ENCODE measurements around the gene NOS1AP. TPM values are rescaled to one million over a fixed set of nuclear protein-coding genes. Genes with fewer than 3 reads are reported as not detected.

Gene NOS1AP
- total and polyA plus RNA-seq, 9 of the 15 experiments (the other 6 are each of a cell fraction or from before 2014, with no cell fraction given) = 0.07 to 1.5 (median 0.22) TPM

DNA sequence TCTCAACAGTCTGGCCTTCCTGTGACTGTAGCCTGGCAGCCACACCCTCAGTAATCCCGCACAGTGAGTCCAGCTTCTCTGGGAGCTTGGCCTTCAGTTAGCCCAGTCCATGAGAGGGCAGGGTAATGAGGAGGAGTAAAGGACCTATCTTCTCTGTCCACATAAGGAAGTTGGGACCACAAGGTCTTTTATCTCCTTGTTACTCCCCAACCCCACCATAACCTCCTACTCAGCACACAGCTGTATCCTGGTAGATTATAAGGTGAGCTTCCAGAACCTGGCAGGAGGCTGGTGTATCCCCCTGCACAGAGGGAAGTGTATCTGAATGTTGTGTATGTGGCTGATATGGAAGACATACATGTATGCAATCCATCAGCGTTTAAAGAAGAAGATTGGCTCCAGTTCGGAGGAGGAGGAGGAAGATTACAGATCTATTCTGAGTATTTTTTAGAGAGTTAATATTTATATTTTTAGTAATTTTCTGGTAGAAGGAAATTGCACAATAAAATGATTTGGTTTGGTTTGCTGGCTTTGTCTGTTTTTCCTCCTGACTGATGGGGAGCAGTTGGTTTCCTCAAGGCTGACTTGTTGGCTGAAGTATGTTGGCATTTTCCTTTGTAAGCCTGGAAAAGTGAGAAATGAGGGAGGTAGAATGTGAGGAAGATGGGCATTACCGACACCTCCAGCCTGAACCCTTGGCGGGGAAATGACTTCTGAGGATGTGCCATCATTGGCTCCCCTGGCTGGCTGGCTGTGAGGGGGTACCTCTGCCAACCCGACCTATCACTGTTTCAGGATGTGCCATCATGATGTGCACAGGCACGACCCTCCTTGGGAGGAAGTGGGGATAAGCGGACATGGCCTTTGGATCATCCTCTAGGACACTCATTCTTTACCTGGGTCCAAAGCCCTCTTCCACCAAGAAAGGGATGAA is 317.1 kb downstream of the NOS1AP start (continued):
- TF ChIP-seq, protein P1, sequence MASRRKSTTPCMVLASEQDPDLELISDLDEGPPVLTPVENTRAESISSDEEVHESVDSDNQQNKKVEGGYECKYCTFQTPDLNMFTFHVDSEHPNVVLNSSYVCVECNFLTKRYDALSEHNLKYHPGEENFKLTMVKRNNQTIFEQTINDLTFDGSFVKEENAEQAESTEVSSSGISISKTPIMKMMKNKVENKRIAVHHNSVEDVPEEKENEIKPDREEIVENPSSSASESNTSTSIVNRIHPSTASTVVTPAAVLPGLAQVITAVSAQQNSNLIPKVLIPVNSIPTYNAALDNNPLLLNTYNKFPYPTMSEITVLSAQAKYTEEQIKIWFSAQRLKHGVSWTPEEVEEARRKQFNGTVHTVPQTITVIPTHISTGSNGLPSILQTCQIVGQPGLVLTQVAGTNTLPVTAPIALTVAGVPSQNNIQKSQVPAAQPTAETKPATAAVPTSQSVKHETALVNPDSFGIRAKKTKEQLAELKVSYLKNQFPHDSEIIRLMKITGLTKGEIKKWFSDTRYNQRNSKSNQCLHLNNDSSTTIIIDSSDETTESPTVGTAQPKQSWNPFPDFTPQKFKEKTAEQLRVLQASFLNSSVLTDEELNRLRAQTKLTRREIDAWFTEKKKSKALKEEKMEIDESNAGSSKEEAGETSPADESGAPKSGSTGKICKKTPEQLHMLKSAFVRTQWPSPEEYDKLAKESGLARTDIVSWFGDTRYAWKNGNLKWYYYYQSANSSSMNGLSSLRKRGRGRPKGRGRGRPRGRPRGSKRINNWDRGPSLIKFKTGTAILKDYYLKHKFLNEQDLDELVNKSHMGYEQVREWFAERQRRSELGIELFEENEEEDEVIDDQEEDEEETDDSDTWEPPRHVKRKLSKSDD (conservative IDR thresholded peaks at IDR 0.05; ENCODE audit: low read length) = no peak
- TF ChIP-seq THRAP3 (IDR thresholded peaks at IDR 0.05; ENCODE audit: borderline replicate concordance) (no peak), NFATC3 (IDR thresholded peaks at IDR 0.05) (no peak), BHLHE40 (IDR thresholded peaks at IDR 0.05; ENCODE audit: low read length) (peak; percentile 46; the same call in 1 of the 2 replicates), ZNF24 (IDR thresholded peaks at IDR 0.05) (peak; percentile 65; the same call in 1 of the 2 replicates), HEY1 (CRISPR knock-in tag; IDR thresholded peaks at IDR 0.05; ENCODE audit: borderline replicate concordance) (no peak), HDAC1 (IDR thresholded peaks at IDR 0.05) (peak; percentile 78 to 83), MTA3 (IDR thresholded peaks at IDR 0.05; ENCODE audit: borderline replicate concordance) (peak; percentile 92), CBX1 (IDR thresholded peaks at IDR 0.05; ENCODE audit: low read depth) (no peak), HNRNPK (IDR thresholded peaks at IDR 0.05; ENCODE audit: low read depth, low read length, poor library complexity, severe bottlenecking) (no peak), KDM1A (IDR thresholded peaks at IDR 0.05) (peak; percentile 95), ZNF197 (CRISPR knock-in tag; IDR thresholded peaks at IDR 0.05; ENCODE audit: low read depth) (no peak), SREBF2 (CRISPR knock-in tag; IDR thresholded peaks at IDR 0.05) (no peak), ZNF134 (CRISPR knock-in tag; conservative IDR thresholded peaks at IDR 0.05) (0 out of 2 replicates have a peak, but pooled peaks have one; percentile 41), KLF10 (CRISPR knock-in tag; IDR thresholded peaks at IDR 0.05) (no peak)
- TF ChIP-seq, protein P2, sequence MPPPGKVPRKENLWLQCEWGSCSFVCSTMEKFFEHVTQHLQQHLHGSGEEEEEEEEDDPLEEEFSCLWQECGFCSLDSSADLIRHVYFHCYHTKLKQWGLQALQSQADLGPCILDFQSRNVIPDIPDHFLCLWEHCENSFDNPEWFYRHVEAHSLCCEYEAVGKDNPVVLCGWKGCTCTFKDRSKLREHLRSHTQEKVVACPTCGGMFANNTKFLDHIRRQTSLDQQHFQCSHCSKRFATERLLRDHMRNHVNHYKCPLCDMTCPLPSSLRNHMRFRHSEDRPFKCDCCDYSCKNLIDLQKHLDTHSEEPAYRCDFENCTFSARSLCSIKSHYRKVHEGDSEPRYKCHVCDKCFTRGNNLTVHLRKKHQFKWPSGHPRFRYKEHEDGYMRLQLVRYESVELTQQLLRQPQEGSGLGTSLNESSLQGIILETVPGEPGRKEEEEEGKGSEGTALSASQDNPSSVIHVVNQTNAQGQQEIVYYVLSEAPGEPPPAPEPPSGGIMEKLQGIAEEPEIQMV (tag; conservative IDR thresholded peaks at IDR 0.05; ENCODE audit: low read depth) = no peak
- TF ChIP-seq, protein P3, sequence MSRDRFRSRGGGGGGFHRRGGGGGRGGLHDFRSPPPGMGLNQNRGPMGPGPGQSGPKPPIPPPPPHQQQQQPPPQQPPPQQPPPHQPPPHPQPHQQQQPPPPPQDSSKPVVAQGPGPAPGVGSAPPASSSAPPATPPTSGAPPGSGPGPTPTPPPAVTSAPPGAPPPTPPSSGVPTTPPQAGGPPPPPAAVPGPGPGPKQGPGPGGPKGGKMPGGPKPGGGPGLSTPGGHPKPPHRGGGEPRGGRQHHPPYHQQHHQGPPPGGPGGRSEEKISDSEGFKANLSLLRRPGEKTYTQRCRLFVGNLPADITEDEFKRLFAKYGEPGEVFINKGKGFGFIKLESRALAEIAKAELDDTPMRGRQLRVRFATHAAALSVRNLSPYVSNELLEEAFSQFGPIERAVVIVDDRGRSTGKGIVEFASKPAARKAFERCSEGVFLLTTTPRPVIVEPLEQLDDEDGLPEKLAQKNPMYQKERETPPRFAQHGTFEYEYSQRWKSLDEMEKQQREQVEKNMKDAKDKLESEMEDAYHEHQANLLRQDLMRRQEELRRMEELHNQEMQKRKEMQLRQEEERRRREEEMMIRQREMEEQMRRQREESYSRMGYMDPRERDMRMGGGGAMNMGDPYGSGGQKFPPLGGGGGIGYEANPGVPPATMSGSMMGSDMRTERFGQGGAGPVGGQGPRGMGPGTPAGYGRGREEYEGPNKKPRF (IDR thresholded peaks at IDR 0.05; ENCODE audit: low read depth, low read length) = no peak
- TF ChIP-seq, protein P4, sequence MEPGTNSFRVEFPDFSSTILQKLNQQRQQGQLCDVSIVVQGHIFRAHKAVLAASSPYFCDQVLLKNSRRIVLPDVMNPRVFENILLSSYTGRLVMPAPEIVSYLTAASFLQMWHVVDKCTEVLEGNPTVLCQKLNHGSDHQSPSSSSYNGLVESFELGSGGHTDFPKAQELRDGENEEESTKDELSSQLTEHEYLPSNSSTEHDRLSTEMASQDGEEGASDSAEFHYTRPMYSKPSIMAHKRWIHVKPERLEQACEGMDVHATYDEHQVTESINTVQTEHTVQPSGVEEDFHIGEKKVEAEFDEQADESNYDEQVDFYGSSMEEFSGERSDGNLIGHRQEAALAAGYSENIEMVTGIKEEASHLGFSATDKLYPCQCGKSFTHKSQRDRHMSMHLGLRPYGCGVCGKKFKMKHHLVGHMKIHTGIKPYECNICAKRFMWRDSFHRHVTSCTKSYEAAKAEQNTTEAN (CRISPR knock-in tag; IDR thresholded peaks at IDR 0.05) = no peak
- TF ChIP-seq, protein P5, sequence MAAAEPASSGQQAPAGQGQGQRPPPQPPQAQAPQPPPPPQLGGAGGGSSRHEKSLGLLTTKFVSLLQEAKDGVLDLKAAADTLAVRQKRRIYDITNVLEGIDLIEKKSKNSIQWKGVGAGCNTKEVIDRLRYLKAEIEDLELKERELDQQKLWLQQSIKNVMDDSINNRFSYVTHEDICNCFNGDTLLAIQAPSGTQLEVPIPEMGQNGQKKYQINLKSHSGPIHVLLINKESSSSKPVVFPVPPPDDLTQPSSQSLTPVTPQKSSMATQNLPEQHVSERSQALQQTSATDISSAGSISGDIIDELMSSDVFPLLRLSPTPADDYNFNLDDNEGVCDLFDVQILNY (CRISPR knock-in tag; IDR thresholded peaks at IDR 0.05) = no peak
